ENCODE data around the gene CDKN2AIP.

The CDKN2AIP gene

GRCh38 chr4:183444214-183445096, at the start of gene CDKN2AIP:
Gene CDKN2AIP (plus strand): TSS chr4:183444636. CDS start chr4:183444798, 162 bp downstream.
- peak; percentile 97 for DNase-seq (ENCODE audit: low read depth)

GRCh38 chr4:183395395-183395794, 49.0 kb upstream of the CDKN2AIP start:
- DNase-seq (ENCODE audit: low read depth): no peak

- DNase-seq (ENCODE audit: low read depth): no peak
These were observed 48.2 kb upstream of the CDKN2AIP start for GRCh38 chr4:183396227-183396637.

- no peak for DNase-seq (ENCODE audit: low read depth)
These were observed 46.6 kb upstream of the CDKN2AIP start for GRCh38 chr4:183397741-183398297.

GRCh38 chr4:183398298-183399125, 45.9 kb upstream of the CDKN2AIP start:
- peak; percentile 73 for DNase-seq (ENCODE audit: low read depth)

- DNase-seq (ENCODE audit: low read depth): no peak
These were observed 45.3 kb upstream of the CDKN2AIP start for GRCh38 chr4:183399126-183399522.

GRCh38 chr4:183399616-183400015, 44.8 kb upstream of the CDKN2AIP start:
- DNase-seq (ENCODE audit: low read depth): no peak

GRCh38 chr4:183400035-183400434, 44.4 kb upstream of the CDKN2AIP start:
- no peak for DNase-seq (ENCODE audit: low read depth)

- no peak for DNase-seq (ENCODE audit: low read depth)
These were observed 43.0 kb upstream of the CDKN2AIP start for GRCh38 chr4:183401473-183401872.

- no peak for DNase-seq (ENCODE audit: low read depth)
These were observed 41.7 kb upstream of the CDKN2AIP start for GRCh38 chr4:183402771-183403170.

- DNase-seq (ENCODE audit: low read depth): no peak
These were observed 41.0 kb upstream of the CDKN2AIP start for GRCh38 chr4:183403486-183403885.

- DNase-seq (ENCODE audit: low read depth): no peak
These were observed 40.5 kb upstream of the CDKN2AIP start for GRCh38 chr4:183403961-183404360.

GRCh38 chr4:183405303-183405702, 39.1 kb upstream of the CDKN2AIP start:
- no peak for DNase-seq (ENCODE audit: low read depth)

- DNase-seq (ENCODE audit: low read depth): peak; percentile 59
These were observed 37.3 kb upstream of the CDKN2AIP start for GRCh38 chr4:183407128-183407585.

GRCh38 chr4:183407635-183408464, 36.6 kb upstream of the CDKN2AIP start:
- no peak for DNase-seq (ENCODE audit: low read depth)

- no peak for DNase-seq (ENCODE audit: low read depth)
These were observed 35.6 kb upstream of the CDKN2AIP start for GRCh38 chr4:183408796-183409195.

- no peak for DNase-seq (ENCODE audit: low read depth)
These were observed 35.0 kb upstream of the CDKN2AIP start for GRCh38 chr4:183409483-183409882.

GRCh38 chr4:183409934-183410333, 34.5 kb upstream of the CDKN2AIP start:
- no peak for DNase-seq (ENCODE audit: low read depth)

- DNase-seq (ENCODE audit: low read depth): peak; percentile 27
These were observed 33.1 kb upstream of the CDKN2AIP start for GRCh38 chr4:183411291-183411861.

GRCh38 chr4:183412821-183413220, 31.6 kb upstream of the CDKN2AIP start:
- DNase-seq (ENCODE audit: low read depth): no peak
